HepG2 (cell line): Measurements from ENCODE around the gene PSMB1.

ENCODE experiments used
- EZH2 ChIP-seq: conservative IDR thresholded peaks from 2 replicates; pipeline ENCODE4 v1.6.1; 2012; ENCODE audit warnings: mild to moderate bottlenecking, low read depth, low read length, moderate library complexity
- FOXK2 ChIP-seq: fragments of 450-650 bp; IDR thresholded peaks from 2 replicates; pipeline ENCODE4 v1.6.1; 2016
- NR2F1 ChIP-seq, 2 experiments: fragments of 450-650 bp in 1 of 2; formaldehyde crosslinking in 1 of 2; IDR thresholded peaks; 2 replicates each; pipeline versions ENCODE4 v1.5.0 to v1.6.1; 2016 to 2020; ENCODE audit warnings: mild to moderate bottlenecking in 1 of 2, missing compliant biosample characterization in 1 of 2, missing genetic modification reagents in 1 of 2, moderate library complexity in 1 of 2
- SP1 ChIP-seq, 2 experiments: fragments of 450-650 bp in 1 of 2; sonication (generic) in 1 of 2; formaldehyde crosslinking in 1 of 2; IDR thresholded peaks; 2 replicates each; pipeline versions ENCODE4 v1.4.0 to v1.6.1; 2016 to 2020; ENCODE audit warnings: missing genetic modification reagents in 1 of 2
- ZNF121 ChIP-seq: sonication (generic); formaldehyde crosslinking; IDR thresholded peaks from 2 replicates; pipeline ENCODE4 v1.5.0; 2020; ENCODE audit warnings: mild to moderate bottlenecking, missing genetic modification reagents
- ZNF737 ChIP-seq: sonication (generic); formaldehyde crosslinking; IDR thresholded peaks from 2 replicates; pipeline ENCODE4 v1.5.0; 2020; ENCODE audit warnings: missing genetic modification reagents, mild to moderate bottlenecking, borderline replicate concordance
- TF ChIP-seq, protein P1 (sequence below): sonication (generic); formaldehyde crosslinking; IDR thresholded peaks from 2 replicates; pipeline ENCODE4 v1.8.1; 2023; ENCODE audit warnings: mild to moderate bottlenecking, missing genetic modification reagents
- TF ChIP-seq, protein P2 (sequence below): sonication (generic); formaldehyde crosslinking; IDR thresholded peaks from 2 replicates; pipeline ENCODE4 v1.8.0; 2022; ENCODE audit warnings: missing genetic modification reagents, mild to moderate bottlenecking, moderate library complexity, borderline replicate concordance

DNA sequence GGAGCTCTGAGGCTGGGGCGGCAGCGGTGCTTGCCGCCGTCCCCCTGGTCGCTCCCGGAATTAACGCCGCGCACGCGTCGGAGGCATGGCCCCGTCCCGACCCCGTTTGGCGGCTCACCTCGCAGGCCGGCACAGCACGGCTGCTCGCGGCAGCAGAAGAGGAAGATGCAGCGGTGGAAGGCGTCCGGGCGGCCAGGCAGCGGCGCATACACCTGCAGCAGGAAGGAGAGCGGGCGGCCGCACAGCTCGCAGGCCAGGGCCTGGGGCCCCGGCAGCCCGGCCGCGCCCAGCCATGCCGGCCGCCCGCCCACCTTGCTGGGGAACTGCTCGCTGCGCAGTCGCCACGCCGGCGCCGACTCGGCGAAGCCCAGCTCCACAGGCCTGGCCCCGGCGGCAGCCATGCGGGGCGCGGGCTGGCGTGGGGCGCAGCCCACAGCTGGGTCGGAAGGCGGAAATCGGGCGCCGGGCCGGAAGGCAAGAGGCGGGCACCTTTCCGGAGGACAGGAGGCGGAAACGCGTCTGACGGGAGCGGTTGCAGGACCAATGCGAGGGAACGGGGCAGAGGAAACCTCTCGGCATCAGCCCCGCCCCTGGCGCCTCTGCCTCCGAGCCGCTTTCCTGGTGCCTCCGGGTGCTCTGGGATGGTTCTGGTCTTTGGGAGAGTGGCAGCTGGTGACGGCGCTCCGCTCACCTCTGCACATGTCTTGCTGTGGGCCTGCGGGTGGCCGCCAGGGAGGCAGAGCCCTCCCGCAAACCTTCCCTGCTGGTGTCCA is 31.3 kb upstream of the PSMB1 start, which contains the start of gene PDCD2:
- TF ChIP-seq, protein P1, sequence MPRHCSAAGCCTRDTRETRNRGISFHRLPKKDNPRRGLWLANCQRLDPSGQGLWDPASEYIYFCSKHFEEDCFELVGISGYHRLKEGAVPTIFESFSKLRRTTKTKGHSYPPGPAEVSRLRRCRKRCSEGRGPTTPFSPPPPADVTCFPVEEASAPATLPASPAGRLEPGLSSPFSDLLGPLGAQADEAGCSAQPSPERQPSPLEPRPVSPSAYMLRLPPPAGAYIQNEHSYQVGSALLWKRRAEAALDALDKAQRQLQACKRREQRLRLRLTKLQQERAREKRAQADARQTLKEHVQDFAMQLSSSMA (CRISPR knock-in tag) = peak; percentile 95
- 0 out of 2 replicates have a peak, but pooled peaks have one; percentile 72 for TF ChIP-seq ZNF737
- TF ChIP-seq SP1 (IDR thresholded peaks at IDR 0.05) = no peak
- TF ChIP-seq SP1 (CRISPR knock-in tag; IDR thresholded peaks at IDR 0.05) = peak; percentile 78
- TF ChIP-seq, protein P2, sequence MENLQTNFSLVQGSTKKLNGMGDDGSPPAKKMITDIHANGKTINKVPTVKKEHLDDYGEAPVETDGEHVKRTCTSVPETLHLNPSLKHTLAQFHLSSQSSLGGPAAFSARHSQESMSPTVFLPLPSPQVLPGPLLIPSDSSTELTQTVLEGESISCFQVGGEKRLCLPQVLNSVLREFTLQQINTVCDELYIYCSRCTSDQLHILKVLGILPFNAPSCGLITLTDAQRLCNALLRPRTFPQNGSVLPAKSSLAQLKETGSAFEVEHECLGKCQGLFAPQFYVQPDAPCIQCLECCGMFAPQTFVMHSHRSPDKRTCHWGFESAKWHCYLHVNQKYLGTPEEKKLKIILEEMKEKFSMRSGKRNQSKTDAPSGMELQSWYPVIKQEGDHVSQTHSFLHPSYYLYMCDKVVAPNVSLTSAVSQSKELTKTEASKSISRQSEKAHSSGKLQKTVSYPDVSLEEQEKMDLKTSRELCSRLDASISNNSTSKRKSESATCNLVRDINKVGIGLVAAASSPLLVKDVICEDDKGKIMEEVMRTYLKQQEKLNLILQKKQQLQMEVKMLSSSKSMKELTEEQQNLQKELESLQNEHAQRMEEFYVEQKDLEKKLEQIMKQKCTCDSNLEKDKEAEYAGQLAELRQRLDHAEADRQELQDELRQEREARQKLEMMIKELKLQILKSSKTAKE = no peak
- no peak for TF ChIP-seq FOXK2
- TF ChIP-seq EZH2 = no peak
- peak; percentile 27; the same call in 1 of the 2 replicates for TF ChIP-seq ZNF121 (CRISPR knock-in tag)
- TF ChIP-seq NR2F1 (CRISPR knock-in tag; IDR thresholded peaks at IDR 0.05) = peak in 1 of 2 experiments; percentile 11; a peak in 1 of 4 replicates
